H1 (cell line): ENCODE results near the gene NPR2. TPM values are rescaled to one million over a fixed set of nuclear protein-coding genes. Genes with fewer than 3 reads are reported as not detected.

Experiments used
- CTCF ChIA-PET: fragments of 300-600 bp; sonication (Branson Sonifier 250); formaldehyde crosslinking; loops from one replicate; lab custom pipeline; 2021; ENCODE audit not compliant: partially characterized antibody; lab: Charles Lee
- POLR2A ChIA-PET: fragments of 300-600 bp; sonication (Branson Sonifier 250); formaldehyde crosslinking; loops from one replicate; lab custom pipeline; 2021; ENCODE audit warnings: inconsistent platforms; ENCODE audit not compliant: partially characterized antibody; lab: Charles Lee
- DNase-seq, 2 experiments: peaks; one replicate each; pipeline versions ENCODE4 v3.0.0 to v3.0.0-alpha.2; 2010 to 2022; ENCODE audit warnings: low spot score in 2 of 2, low read depth in 1 of 2, mixed read lengths in 1 of 2
- FAIRE-seq: peaks from 2 replicates; lab custom pipeline; 2011; peaks lifted over from hg19 to GRCh38; lab: Jason Lieb, UNC
- H2AFZ ChIP-seq: 2 replicates; pipeline ENCODE4 v1.8.1; 2012; ENCODE audit warnings: low read length, inconsistent platforms
- H2AK5ac ChIP-seq: 2 replicates; pipeline ENCODE4 v1.6.1; 2013; ENCODE audit warnings: low read depth, low read length
- H2BK120ac ChIP-seq: replicated peaks from 2 replicates; pipeline ENCODE3; 2013; ENCODE audit warnings: low read depth, low read length, inconsistent platforms
- H2BK12ac ChIP-seq: 2 replicates; pipeline ENCODE4 v1.6.1; 2013; ENCODE audit warnings: low read depth, low read length
- H2BK15ac ChIP-seq: 2 replicates; pipeline ENCODE4 v1.6.1; 2013; ENCODE audit warnings: low read length
- H2BK20ac ChIP-seq: 2 replicates; pipeline ENCODE4 v1.6.1; 2013; ENCODE audit warnings: low read length
- H2BK5ac ChIP-seq: 2 replicates; pipeline ENCODE4 v1.6.1; 2013; ENCODE audit warnings: low read depth, low read length
- H3K14ac ChIP-seq: 2 replicates; pipeline ENCODE4 v1.6.1; 2013; ENCODE audit warnings: inconsistent platforms; ENCODE audit not compliant: insufficient read length
- H3K18ac ChIP-seq: 2 replicates; pipeline ENCODE4 v1.6.1; 2013; ENCODE audit warnings: low read length; ENCODE audit errors: extremely low read depth
- H3K23ac ChIP-seq: 2 replicates; pipeline ENCODE4 v1.6.1; 2013; ENCODE audit warnings: inconsistent platforms; ENCODE audit not compliant: insufficient read length
- H3K23me2 ChIP-seq: 2 replicates; pipeline ENCODE4 v1.6.1; 2013; ENCODE audit warnings: low read depth, low read length
- H3K27ac ChIP-seq: 2 replicates; pipeline ENCODE4 v1.6.1; 2011; ENCODE audit warnings: low read depth, low read length, inconsistent platforms
- H3K27me3 ChIP-seq, 4 experiments: replicated peaks in 1 of 4; 1 replicate in 1 of 4; 2 replicates in 3 of 4; pipeline versions ENCODE4 v1.6.1 to v1.8.1; 2011 to 2013; ENCODE audit warnings: low read length in 3 of 4, mild to moderate bottlenecking in 3 of 4, inconsistent platforms in 2 of 4, mixed read lengths in 2 of 4, moderate library complexity in 1 of 4; ENCODE audit not compliant: control insufficient read depth in 3 of 4, insufficient read depth in 3 of 4; ENCODE audit errors: extremely low read depth in 1 of 4
- H3K36me3 ChIP-seq, 4 experiments: 2 replicates each; pipeline versions ENCODE4 v1.6.1 to v1.8.1; 2011 to 2013; ENCODE audit warnings: mild to moderate bottlenecking in 4 of 4, low read length in 3 of 4, moderate library complexity in 2 of 4, control low read depth in 1 of 4, inconsistent platforms in 1 of 4; ENCODE audit not compliant: insufficient read depth in 4 of 4, control insufficient read depth in 2 of 4
- H3K4ac ChIP-seq: replicated peaks from 2 replicates; pipeline ENCODE3; 2013; ENCODE audit warnings: low read length, low read depth, mixed read lengths, inconsistent platforms; ENCODE audit not compliant: insufficient read length
- H3K4me1 ChIP-seq, 4 experiments: replicated peaks in 1 of 4; 1 replicate in 1 of 4; 2 replicates in 3 of 4; pipeline versions ENCODE4 v1.6.1 to v1.8.1; 2011 to 2013; ENCODE audit warnings: low read length in 3 of 4, inconsistent platforms in 2 of 4, mixed read lengths in 1 of 4; ENCODE audit not compliant: insufficient read depth in 4 of 4, control insufficient read depth in 3 of 4
- H3K4me2 ChIP-seq, 2 experiments: 2 replicates each; pipeline versions ENCODE4 v1.6.1 to v1.8.1; 2011 to 2013; ENCODE audit warnings: low read depth in 2 of 2, low read length in 2 of 2, control low read depth in 1 of 2, inconsistent platforms in 1 of 2, mild to moderate bottlenecking in 1 of 2; ENCODE audit not compliant: insufficient read depth in 1 of 2
- H3K4me3 ChIP-seq, 4 experiments: fragments of 200-600, 300-600 bp in 1 of 4; sonication (generic), shearing (Covaris generic), sonication (Bioruptor Twin) in 1 of 4; 2 replicates each; pipeline versions ENCODE4 v1.5.1 to v1.8.1; 2011 to 2016; ENCODE audit warnings: low read length in 4 of 4, low read depth in 3 of 4, control low read depth in 2 of 4, inconsistent platforms in 2 of 4, mild to moderate bottlenecking in 2 of 4, mixed read lengths in 1 of 4, moderate library complexity in 1 of 4; ENCODE audit not compliant: insufficient read depth in 2 of 4; ENCODE audit errors: extremely low read depth in 1 of 4
- H3K56ac ChIP-seq: replicated peaks from 2 replicates; pipeline ENCODE3; 2013; ENCODE audit warnings: low read depth, mild to moderate bottlenecking, mixed read lengths, low read length, inconsistent platforms; ENCODE audit not compliant: insufficient read length
- H3K79me1 ChIP-seq: 2 replicates; pipeline ENCODE4 v1.6.1; 2013; ENCODE audit warnings: low read depth, low read length, control low read depth
- H3K79me2 ChIP-seq, 2 experiments: 2 replicates each; pipeline versions ENCODE4 v1.6.1 to v1.8.1; 2012 to 2013; ENCODE audit warnings: low read length in 2 of 2, mild to moderate bottlenecking in 2 of 2, inconsistent platforms in 1 of 2; ENCODE audit not compliant: insufficient read depth in 2 of 2, control insufficient read depth in 1 of 2
- H3K9ac ChIP-seq, 4 experiments: replicated peaks in 1 of 4; 1 replicate in 1 of 4; 2 replicates in 3 of 4; pipeline versions ENCODE4 v1.6.1 to v1.8.1; 2011 to 2013; ENCODE audit warnings: low read depth in 3 of 4, low read length in 3 of 4, control low read depth in 2 of 4, mild to moderate bottlenecking in 2 of 4, moderate library complexity in 2 of 4, inconsistent platforms in 1 of 4; ENCODE audit errors: extremely low read depth in 1 of 4
- H3K9me3 ChIP-seq, 2 experiments: 2 replicates each; pipeline versions ENCODE4 v1.6.1 to v1.8.1; 2012 to 2013; ENCODE audit warnings: mild to moderate bottlenecking in 2 of 2, moderate library complexity in 2 of 2, control low read depth in 1 of 2, inconsistent platforms in 1 of 2, low read depth in 1 of 2, low read length in 1 of 2, mixed read lengths in 1 of 2; ENCODE audit not compliant: insufficient read depth in 2 of 2
- H4K20me1 ChIP-seq, 2 experiments: replicated peaks in 1 of 2; 2 replicates each; pipeline versions ENCODE3 to v1.8.1; 2011 to 2013; ENCODE audit warnings: inconsistent platforms in 2 of 2, low read length in 2 of 2, mild to moderate bottlenecking in 1 of 2; ENCODE audit not compliant: insufficient read depth in 2 of 2, control insufficient read depth in 1 of 2
- H4K5ac ChIP-seq: 2 replicates; pipeline ENCODE4 v1.6.1; 2013; ENCODE audit warnings: low read length, low read depth, mixed read lengths, inconsistent platforms; ENCODE audit not compliant: insufficient read length
- H4K8ac ChIP-seq: 2 replicates; pipeline ENCODE4 v1.8.0; 2013; ENCODE audit warnings: mild to moderate bottlenecking, moderate library complexity, low read length, inconsistent platforms; ENCODE audit not compliant: insufficient read depth; ENCODE audit errors: extremely low read depth
- H4K91ac ChIP-seq: replicated peaks from 2 replicates; pipeline ENCODE3; 2013; ENCODE audit warnings: low read length, mixed read lengths, inconsistent platforms; ENCODE audit not compliant: insufficient read length
- BACH1 ChIP-seq: IDR thresholded peaks from 2 replicates; pipeline ENCODE4 v1.6.1; 2012; ENCODE audit warnings: low read length, improper control_type of control experiment
- JUN ChIP-seq: IDR thresholded peaks from 2 replicates; pipeline ENCODE4 v1.6.1; 2011; ENCODE audit warnings: low read depth, mild to moderate bottlenecking, improper control_type of control experiment, low read length
- POLR2A ChIP-seq, 2 experiments: IDR thresholded peaks; 1 replicate in 1 of 2; 2 replicates in 1 of 2; pipeline ENCODE4 v1.6.1; 2011; ENCODE audit warnings: low read depth in 2 of 2, low read length in 2 of 2, mild to moderate bottlenecking in 2 of 2; ENCODE audit errors: control extremely low read depth in 1 of 2
- WGBS, 2 experiments: shearing (Covaris generic) in 1 of 2; methylation state at CpG; one replicate each; pipeline versions ENCODE4 v1.1.6 to v1.1.7; 2013 to 2015; ENCODE audit warnings: low lambda C conversion rate in 2 of 2, mixed read lengths in 2 of 2, inconsistent platforms in 1 of 2, low coverage in 1 of 2, missing lambda C conversion rate in 1 of 2; ENCODE audit not compliant: insufficient replicate concordance in 2 of 2, insufficient coverage in 1 of 2, insufficient read length in 1 of 2; ENCODE audit errors: extremely low coverage in 1 of 2, missing lambda C conversion rate in 1 of 2; 5-methylcytosine and 5-hydroxymethylcytosine counted together
- polyA plus RNA-seq, 7 experiments: library from polyadenylated mRNA; depleted of rRNA in 3 of 7; stranded (reverse) in 5 of 7; unstranded in 2 of 7; fragments of >200 nt in 5 of 7; fragments of 200-250 nt in 2 of 7; gene quantifications; 1 replicate in 5 of 7; 2 replicates in 1 of 7; 4 replicates in 1 of 7; pipeline versions ENCODE4 v1.2.1 to v1.2.3, GENCODE V29; 2011 to 2013; ENCODE audit warnings: missing spikeins in 2 of 7, mixed read lengths in 2 of 7
- total RNA-seq: library from RNA; stranded (reverse); fragmentation: NEBNext Ultra II Directional; extraction: Animal tissue kit (Norgen Biotek cat#: 25700); gene quantifications from 2 replicates; pipeline ENCODE4 v1.2.1, GENCODE V29; 2021

Gene NPR2
- total and polyA plus RNA-seq, 2 of the 8 experiments (the other 6 are each of a cell fraction or from before 2014, with no cell fraction given), result 11.0 to 17.0 TPM

DNA sequence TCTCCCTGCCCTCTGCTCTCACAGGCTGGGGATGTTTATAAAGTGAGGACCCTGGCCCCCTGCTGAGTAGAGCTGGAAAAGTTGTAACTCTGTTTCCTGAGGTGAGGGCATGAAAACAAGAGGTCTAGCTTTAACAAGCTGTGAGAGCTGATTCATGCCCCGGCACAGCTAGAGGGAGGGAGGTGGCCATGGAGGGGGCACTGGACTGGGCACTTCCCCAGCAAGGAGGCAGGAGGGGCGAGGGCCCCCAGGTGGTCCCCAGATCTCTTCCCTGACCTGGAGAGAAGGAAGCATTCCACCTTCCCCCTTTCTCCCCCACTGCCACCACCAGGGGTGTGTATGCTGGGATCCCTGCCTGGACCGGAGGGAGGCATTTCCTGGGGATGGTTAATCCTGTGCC is 37.1 kb upstream of the NPR2 start, which contains the start of gene MSMP:
Gene MSMP (minus strand): TSS at position 13 of the 400 bp plus-strand sequence. CDS start 147 bp downstream, outside the sequence.
- TF ChIP-seq BACH1 (no peak), POLR2A (IDR thresholded peaks at IDR 0.05; ENCODE audit: control extremely low read depth in 1 of 2, low read depth in 2 of 2, low read length in 2 of 2) (no peak), JUN (no peak)
- Histone ChIP-seq H3K36me3 (peaks cover 3 to 22% (median 15%) of the 10 kb centered on the region in 4 experiments; a peak in 6 of 8 replicates), H3K9me3 (no peaks in the 10 kb centered on the region), H2AFZ (no peak within 1 kb of the TSS), H3K23me2 (peaks cover 4% of the 10 kb centered on the region), H3K4me1 (peaks cover 0 to 7% (median 4%) of the 10 kb centered on the region in 4 experiments; a peak in 6 of 7 replicates), H4K5ac (no peak within 1 kb of the TSS), H4K20me1 (no peaks in the 10 kb centered on the region), H2BK15ac (no peak within 1 kb of the TSS), H4K8ac (no peak within 1 kb of the TSS; the same call in 1 of the 2 replicates), H2BK120ac (no peak within 1 kb of the TSS), H2BK5ac (no peak within 1 kb of the TSS), H3K23ac (no peak within 1 kb of the TSS), H2BK12ac (no peak within 1 kb of the TSS), H3K27ac (no peak within 1 kb of the TSS), H3K4ac (no peak within 1 kb of the TSS), H4K91ac (no peak within 1 kb of the TSS), H2BK20ac (no peak within 1 kb of the TSS), H3K18ac (no peak within 1 kb of the TSS), H3K79me2 (peaks cover 0 to 17% of the 10 kb centered on the region in 2 experiments; a peak in 2 of 4 replicates), H3K9ac (no peak within 1 kb of the TSS), H3K27me3 (no peaks in the 10 kb centered on the region), H2AK5ac (no peak within 1 kb of the TSS), H3K14ac (no peak within 1 kb of the TSS), H3K79me1 (peaks cover 4% of the 10 kb centered on the region; the same call in 1 of the 2 replicates), H3K4me2 (no peak within 1 kb of the TSS), H3K4me3 (no peak within 1 kb of the TSS), H3K56ac (no peak within 1 kb of the TSS)
- ChIA-PET POLR2A (interaction anchor here (1.8 kb wide), 1 partner anchor 59 kb away, joined by 4 read pairs; no protein-coding TSS in a partner anchor), CTCF (interaction anchor here (0.9 to 3.5 kb wide), 8 partner anchors 13 to 58 kb away, joined by 3 to 27 read pairs (median 4); partner anchors contain the start of genes CREB3, SPAG8 and TLN1)
- no peak for FAIRE-seq
- no peak for DNase-seq
- WGBS, 2 experiments, result 64% methylated on average over 3 of the region's 3 CpGs; no CpG with 5 or more reads in 1 of the 2 experiments
